ENCODE results near the gene RNF6. TPM values are rescaled to one million over a fixed set of nuclear protein-coding genes. Genes with fewer than 3 reads are reported as not detected.

RNF6 gene
- total RNA-seq, 2 experiments from 2014 or later, result 25.6 to 30.0 TPM

GRCh38 chr13:26228096-26228495, 6.0 kb upstream of the RNF6 start:
- CTCF ChIA-PET (ENCODE audit: unreplicated experiment), result no interaction called here
- intact Hi-C loops (cut with micrococcal nuclease; ENCODE audit: unreplicated experiment), result no loop called here
- Histone ChIP-seq H3K4me1 (ENCODE audit: insufficient read depth, low read length, poor library complexity, severe bottlenecking) (no peaks in the 10 kb centered on the region), H3K36me3 (ENCODE audit: insufficient read depth, low read length) (no peaks in the 10 kb centered on the region), H2AFZ (ENCODE audit: low read length) (no peak overlapping the region), H3K79me2 (ENCODE audit: insufficient read depth, low read depth, low read length) (no peaks in the 10 kb centered on the region), H4K20me1 (ENCODE audit: insufficient read depth, low read length) (no peaks in the 10 kb centered on the region), H3K4me2 (ENCODE audit: low read length) (no peak overlapping the region), H3K4me3 (ENCODE audit: low read depth, low read length, poor library complexity, severe bottlenecking) (no peak overlapping the region), H3K9me3 (ENCODE audit: low read length) (no peaks in the 10 kb centered on the region), H3K27ac (ENCODE audit: low read depth, low read length, poor library complexity, severe bottlenecking) (no peak overlapping the region), H3K9me2 (ENCODE audit: insufficient read depth, low read length) (no peaks in the 10 kb centered on the region)
- no peak for DNase-seq (ENCODE audit: low spot score)
- TF ChIP-seq CTCF (conservative IDR thresholded peaks at IDR 0.05; ENCODE audit: low read length) (no peak), EZH2phosphoT487 (IDR thresholded peaks at IDR 0.05; ENCODE audit: borderline replicate concordance, low read depth, low read length) (no peak)
- BruUV-seq (replicated peaks), result no TSS peak
- POLR2A ChIA-PET, result no interaction called here

- Histone ChIP-seq H3K79me2 (ENCODE audit: insufficient read depth, low read depth, low read length) (no peaks in the 10 kb centered on the region), H3K4me2 (ENCODE audit: low read length) (no peak overlapping the region), H2AFZ (ENCODE audit: low read length) (no peak overlapping the region), H3K36me3 (ENCODE audit: insufficient read depth, low read length) (no peaks in the 10 kb centered on the region), H3K4me1 (ENCODE audit: insufficient read depth, low read length, poor library complexity, severe bottlenecking) (peaks cover 6% of the 10 kb centered on the region), H3K4me3 (ENCODE audit: low read depth, low read length, poor library complexity, severe bottlenecking) (no peak overlapping the region), H3K9me2 (ENCODE audit: insufficient read depth, low read length) (no peaks in the 10 kb centered on the region), H3K9me3 (ENCODE audit: low read length) (no peaks in the 10 kb centered on the region), H3K27ac (ENCODE audit: low read depth, low read length, poor library complexity, severe bottlenecking) (no peak overlapping the region), H4K20me1 (ENCODE audit: insufficient read depth, low read length) (no peaks in the 10 kb centered on the region)
- ChIA-PET CTCF (ENCODE audit: unreplicated experiment) (no interaction called here), POLR2A (no interaction called here)
- TF ChIP-seq CTCF (conservative IDR thresholded peaks at IDR 0.05; ENCODE audit: low read length), result no peak
- no peak for TF ChIP-seq EZH2phosphoT487 (IDR thresholded peaks at IDR 0.05; ENCODE audit: borderline replicate concordance, low read depth, low read length)
- intact Hi-C loops (cut with micrococcal nuclease; ENCODE audit: unreplicated experiment), result no loop called here
- no TSS peak for BruUV-seq (replicated peaks)
- DNase-seq (ENCODE audit: low spot score), result no peak
Observed at GRCh38 chr13:26227166-26227971, 5.3 kb upstream of the RNF6 start.

GRCh38 chr13:26225896-26226617, 3.9 kb upstream of the RNF6 start:
- H3K4me1 ChIP-seq (ENCODE audit: insufficient read depth, low read length, poor library complexity, severe bottlenecking), result peaks cover 7% of the 10 kb centered on the region
- no peaks in the 10 kb centered on the region for H3K36me3 ChIP-seq (ENCODE audit: insufficient read depth, low read length)
- CTCF ChIA-PET (ENCODE audit: unreplicated experiment), result no interaction called here
- H3K4me2 ChIP-seq (ENCODE audit: low read length), result no peak overlapping the region
- H3K27ac ChIP-seq (ENCODE audit: low read depth, low read length, poor library complexity, severe bottlenecking), result no peak overlapping the region
- H4K20me1 ChIP-seq (ENCODE audit: insufficient read depth, low read length), result no peaks in the 10 kb centered on the region
- no peak for TF ChIP-seq EZH2phosphoT487 (IDR thresholded peaks at IDR 0.05; ENCODE audit: borderline replicate concordance, low read depth, low read length)
- TF ChIP-seq CTCF (conservative IDR thresholded peaks at IDR 0.05; ENCODE audit: low read length), result no peak
- H3K9me2 ChIP-seq (ENCODE audit: insufficient read depth, low read length), result no peaks in the 10 kb centered on the region
- peaks cover 5% of the 10 kb centered on the region for H3K79me2 ChIP-seq (ENCODE audit: insufficient read depth, low read depth, low read length)
- DNase-seq (ENCODE audit: low spot score), result no peak
- POLR2A ChIA-PET, result no interaction called here
- H3K9me3 ChIP-seq (ENCODE audit: low read length), result no peaks in the 10 kb centered on the region
- BruUV-seq (replicated peaks), result no TSS peak
- intact Hi-C loops (cut with micrococcal nuclease; ENCODE audit: unreplicated experiment), result no loop called here
- H2AFZ ChIP-seq (ENCODE audit: low read length), result no peak overlapping the region
- H3K4me3 ChIP-seq (ENCODE audit: low read depth, low read length, poor library complexity, severe bottlenecking), result no peak overlapping the region

Data from OCI-LY7 (cell line).